ENCODE measurements around the gene THBS2.
"Not testable (repeated sequence)": the region's sequence is repeated elsewhere in the genome, so short reads cannot be mapped to it uniquely, and the experiment has no call there.

THBS2 gene

GRCh38 chr6:169271877-169272216 lies 18.2 kb upstream of the THBS2 start:
- DNase-seq (ENCODE audit: low read depth): no peak

GRCh38 chr6:169271158-169271876 lies 17.7 kb upstream of the THBS2 start:
- no peak for DNase-seq (ENCODE audit: low read depth)

- DNase-seq (ENCODE audit: low read depth): not testable (repeated sequence)
These were observed 16.4 kb upstream of the THBS2 start for GRCh38 chr6:169270077-169270380.

GRCh38 chr6:169269180-169270076 lies 15.8 kb upstream of the THBS2 start:
- no peak for DNase-seq (ENCODE audit: low read depth)

GRCh38 chr6:169268276-169268675 lies 14.6 kb upstream of the THBS2 start:
- no peak for DNase-seq (ENCODE audit: low read depth)

GRCh38 chr6:169266746-169267591 lies 13.3 kb upstream of the THBS2 start:
- no peak for DNase-seq (ENCODE audit: low read depth)

GRCh38 chr6:169266261-169266660 lies 12.6 kb upstream of the THBS2 start:
- DNase-seq (ENCODE audit: low read depth): no peak

- DNase-seq (ENCODE audit: low read depth): no peak
These were observed 12.0 kb upstream of the THBS2 start for GRCh38 chr6:169265486-169266131.

- no peak for DNase-seq (ENCODE audit: low read depth)
These were observed 10.4 kb upstream of the THBS2 start for GRCh38 chr6:169263836-169264608.

- no peak for DNase-seq (ENCODE audit: low read depth)
These were observed 9.7 kb upstream of the THBS2 start for GRCh38 chr6:169263374-169263773.

- not testable (repeated sequence) for DNase-seq (ENCODE audit: low read depth)
These were observed 9.0 kb upstream of the THBS2 start for GRCh38 chr6:169262602-169263001.

GRCh38 chr6:169256518-169256917 lies 2.9 kb upstream of the THBS2 start:
- no peak for DNase-seq (ENCODE audit: low read depth)

- DNase-seq (ENCODE audit: low read depth): no peak
These were observed 2.4 kb upstream of the THBS2 start for GRCh38 chr6:169256061-169256460.

- DNase-seq (ENCODE audit: low read depth): no peak
These were observed 2.0 kb upstream of the THBS2 start for GRCh38 chr6:169255643-169256042.

- no peak for DNase-seq (ENCODE audit: low read depth)
These were observed 1.0 kb upstream of the THBS2 start for GRCh38 chr6:169254456-169255316.

GRCh38 chr6:169252505-169253189 lies 999 bp downstream of the THBS2 start:
- DNase-seq (ENCODE audit: low read depth): no peak

- no peak for DNase-seq (ENCODE audit: low read depth)
These were observed 1.7 kb downstream of the THBS2 start for GRCh38 chr6:169251822-169252504.

GRCh38 chr6:169251371-169251802 lies 2.3 kb downstream of the THBS2 start:
- DNase-seq (ENCODE audit: low read depth): no peak

- DNase-seq (ENCODE audit: low read depth): no peak
These were observed 3.0 kb downstream of the THBS2 start for GRCh38 chr6:169250660-169251059.
